Activated CD4-positive, alpha-beta T cell treated with anti-CD3 and anti-CD28 coated beads, Interleukin-2, Interleukin-6, amounts not matched to agents 100 ng/mL and 50 ng/mL, durations not matched to agents 16 hours and 8 hours (primary cell): ENCODE results near the gene SYT15B.
"Not testable (repeated sequence)": the region's sequence is repeated elsewhere in the genome, so short reads cannot be mapped to it uniquely, and the experiment has no call there.

Experiments used
- DNase-seq: peaks from one replicate; pipeline ENCODE4 v3.0.0-alpha.2; 2020

Gene SYT15B

GRCh38 chr10:47725047-47725446, 38.3 kb downstream of the SYT15B start:
- not testable (repeated sequence) for DNase-seq

GRCh38 chr10:47724119-47724518, 39.3 kb downstream of the SYT15B start:
- DNase-seq = not testable (repeated sequence)

DNA sequence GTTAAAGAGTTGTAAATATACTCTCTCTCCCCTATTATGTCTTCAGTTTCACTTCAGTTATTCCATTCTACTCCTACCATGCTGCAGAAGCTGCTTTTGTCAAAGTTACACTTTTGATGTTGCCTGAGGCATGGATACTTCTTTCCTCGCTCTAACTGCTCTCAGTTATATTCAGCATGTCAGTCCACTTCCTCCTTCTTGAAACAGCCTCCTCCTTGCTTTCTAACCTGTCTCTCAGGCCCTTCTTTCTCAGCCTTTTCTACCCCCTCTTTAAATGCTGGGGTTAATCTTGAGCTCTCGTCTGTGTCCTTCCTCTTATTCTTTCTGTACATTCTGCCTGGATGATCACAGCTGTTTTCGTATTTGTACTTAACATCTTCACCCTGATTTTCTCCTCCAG, 40.0 kb downstream of the SYT15B start:
- not testable (repeated sequence) for DNase-seq

DNA sequence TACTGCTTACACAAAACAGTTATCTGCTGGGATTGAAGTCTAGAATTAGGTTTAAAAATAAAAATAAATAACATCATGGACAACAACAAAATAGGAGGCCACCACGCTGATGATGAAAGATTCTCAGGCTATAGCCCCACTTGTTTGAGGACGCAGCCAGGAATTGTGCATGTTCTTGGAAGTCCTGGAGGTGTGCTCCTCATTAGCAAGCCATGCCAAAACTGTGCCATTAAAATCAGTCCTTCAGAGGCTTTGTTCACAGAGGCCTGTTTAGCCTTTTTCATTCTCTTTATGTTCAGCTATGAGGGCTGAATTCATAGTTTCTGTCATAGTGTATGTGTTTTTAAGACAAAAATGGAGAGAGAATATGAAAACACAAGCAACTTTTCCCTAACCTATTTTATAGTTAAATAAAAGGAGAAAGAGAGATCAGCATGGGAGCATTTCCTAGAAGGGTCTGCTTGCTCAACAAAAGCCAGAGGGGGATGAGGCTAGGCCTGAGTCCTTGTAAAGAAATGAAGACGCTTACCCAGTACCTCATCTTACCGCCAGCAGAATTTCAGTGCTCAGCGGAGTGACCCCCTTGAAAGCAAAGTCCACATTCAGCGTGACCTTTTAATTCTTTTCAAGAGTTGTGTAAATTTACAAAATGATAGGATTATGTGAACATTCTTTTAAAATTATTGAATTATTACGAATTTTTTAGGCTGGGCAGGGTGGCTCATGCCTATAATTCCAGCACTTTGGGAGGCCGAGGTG, 46.2 kb downstream of the SYT15B start:
- DNase-seq = not testable (repeated sequence)
